Common myeloid progenitor, CD34-positive (primary cell): ENCODE measurements around the gene TCF15.

Experiments
- CTCF ChIA-PET: fragments of 350-600 bp; sonication (Branson Sonifier 250); formaldehyde crosslinking; loops from one replicate; lab custom pipeline; 2021; ENCODE audit warnings: antibody characterized with exemption; lab: Charles Lee
- POLR2A ChIA-PET: fragments of 350-600 bp; sonication (Branson Sonifier 250); formaldehyde crosslinking; loops from one replicate; lab custom pipeline; 2021; ENCODE audit warnings: antibody characterized with exemption; lab: Charles Lee
- DNase-seq, 3 donors: peaks; one replicate each; pipeline versions ENCODE4 v3.0.0 to v3.0.0-alpha.2; 2013
- H3K27ac ChIP-seq, 2 experiments: 1 replicate in 1 of 2; 2 replicates in 1 of 2; pipeline ENCODE4 v1.7.0; 2013; ENCODE audit warnings: inconsistent platforms in 2 of 2, low read length in 2 of 2, mild to moderate bottlenecking in 2 of 2, low read depth in 1 of 2, moderate library complexity in 1 of 2; ENCODE audit not compliant: severe bottlenecking in 2 of 2, insufficient read depth in 1 of 2, poor library complexity in 1 of 2
- H3K27me3 ChIP-seq, 5 experiments: replicated peaks in 2 of 5; 1 replicate in 3 of 5; 2 replicates in 2 of 5; pipeline versions ENCODE4 v1.6.1 to v1.7.0; 2013; ENCODE audit warnings: low read length in 4 of 5, mild to moderate bottlenecking in 2 of 5, moderate library complexity in 2 of 5, inconsistent platforms in 1 of 5; ENCODE audit not compliant: insufficient read depth in 5 of 5, control insufficient read depth in 4 of 5
- H3K36me3 ChIP-seq, 4 experiments: 1 replicate in 2 of 4; 2 replicates in 2 of 4; pipeline versions ENCODE4 v1.6.1 to v1.7.0; 2013; ENCODE audit warnings: low read length in 3 of 4, control low read depth in 1 of 4, mild to moderate bottlenecking in 1 of 4; ENCODE audit not compliant: control insufficient read depth in 4 of 4, insufficient read depth in 4 of 4
- H3K4me1 ChIP-seq, 4 experiments: 1 replicate in 3 of 4; 2 replicates in 1 of 4; pipeline versions ENCODE4 v1.6.1 to v1.7.1; 2013; ENCODE audit warnings: low read length in 3 of 4, mild to moderate bottlenecking in 3 of 4, control low read depth in 1 of 4, inconsistent platforms in 1 of 4, moderate library complexity in 1 of 4; ENCODE audit not compliant: control insufficient read depth in 4 of 4, insufficient read depth in 4 of 4; ENCODE audit errors: control extremely low read depth in 1 of 4
- H3K4me3 ChIP-seq, 7 experiments: 1 replicate in 4 of 7; 2 replicates in 3 of 7; pipeline versions ENCODE4 v1.5.1 to v1.7.0; 2013; ENCODE audit warnings: mild to moderate bottlenecking in 7 of 7, low read length in 6 of 7, moderate library complexity in 6 of 7, inconsistent platforms in 2 of 7, low read depth in 2 of 7, control low read depth in 1 of 7; ENCODE audit not compliant: insufficient read depth in 4 of 7, control insufficient read depth in 1 of 7; ENCODE audit errors: extremely low read depth in 1 of 7
- H3K9me3 ChIP-seq, 5 experiments: 1 replicate in 4 of 5; 2 replicates in 1 of 5; pipeline versions ENCODE4 v1.6.1 to v1.7.1; 2013; ENCODE audit warnings: low read length in 4 of 5, mild to moderate bottlenecking in 2 of 5, inconsistent platforms in 1 of 5, low read depth in 1 of 5, moderate library complexity in 1 of 5; ENCODE audit not compliant: control insufficient read depth in 4 of 5, insufficient read depth in 2 of 5; ENCODE audit errors: control extremely low read depth in 1 of 5
- WGBS: methylation state at CpG from one replicate; pipeline ENCODE4 v1.1.5; 2013; ENCODE audit not compliant: insufficient coverage; 5-methylcytosine and 5-hydroxymethylcytosine counted together

The TCF15 gene

DNA sequence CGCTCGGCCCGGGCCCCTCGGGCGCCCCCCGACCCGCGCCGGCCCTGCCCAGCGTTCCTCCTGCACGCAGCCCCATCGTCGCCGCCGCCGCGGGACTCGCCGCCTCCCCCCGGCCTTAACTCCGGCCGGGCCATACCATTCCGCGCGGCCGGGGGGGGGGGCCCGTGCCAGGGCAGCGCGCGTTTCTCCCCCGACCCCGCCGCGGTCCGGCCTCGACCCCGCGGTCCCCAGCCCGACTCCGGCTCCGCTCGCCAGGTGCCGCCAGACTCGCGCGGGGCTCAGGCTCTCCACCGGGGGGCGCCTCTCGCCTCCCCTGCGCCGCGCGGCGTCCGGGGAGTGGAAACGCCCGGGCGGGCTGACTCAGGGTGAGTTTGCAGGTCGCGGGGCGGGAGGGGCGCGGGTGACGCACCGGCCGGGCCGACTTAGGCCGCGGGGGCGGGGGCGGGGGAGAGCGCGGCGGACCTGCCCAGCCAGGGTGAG is 43.0 kb upstream of the TCF15 start, which contains the start of gene SRXN1:
SRXN1 (minus strand) TSS at position 91 of the 480 bp plus-strand sequence; CDS start at position 76, 15 bp downstream.
- peak within 1 kb of the TSS in 1 of 2 experiments; percentile 66 for H3K27ac ChIP-seq
- 0% methylated on average over 41 of the region's 74 CpGs for WGBS
- H3K36me3 ChIP-seq: peaks cover 0 to 23% (median 9%) of the 10 kb centered on the region in 4 experiments
- peak within 1 kb of the TSS; percentile 43 to 76 (median 64) for H3K4me3 ChIP-seq
- DNase-seq: peak; percentile 93 to 97 (median 95)
- no peaks in the 10 kb centered on the region for H3K27me3 ChIP-seq
- H3K9me3 ChIP-seq: no peaks in the 10 kb centered on the region
- ChIA-PET CTCF (interaction anchor here (1.3 to 10.9 kb wide), 2 partner anchors 12 to 91 kb away, joined by 3 to 146 read pairs; no protein-coding TSS in a partner anchor), POLR2A (no interaction called here)
- H3K4me1 ChIP-seq: peaks cover 9 to 27% (median 23%) of the 10 kb centered on the region in 4 experiments

DNA sequence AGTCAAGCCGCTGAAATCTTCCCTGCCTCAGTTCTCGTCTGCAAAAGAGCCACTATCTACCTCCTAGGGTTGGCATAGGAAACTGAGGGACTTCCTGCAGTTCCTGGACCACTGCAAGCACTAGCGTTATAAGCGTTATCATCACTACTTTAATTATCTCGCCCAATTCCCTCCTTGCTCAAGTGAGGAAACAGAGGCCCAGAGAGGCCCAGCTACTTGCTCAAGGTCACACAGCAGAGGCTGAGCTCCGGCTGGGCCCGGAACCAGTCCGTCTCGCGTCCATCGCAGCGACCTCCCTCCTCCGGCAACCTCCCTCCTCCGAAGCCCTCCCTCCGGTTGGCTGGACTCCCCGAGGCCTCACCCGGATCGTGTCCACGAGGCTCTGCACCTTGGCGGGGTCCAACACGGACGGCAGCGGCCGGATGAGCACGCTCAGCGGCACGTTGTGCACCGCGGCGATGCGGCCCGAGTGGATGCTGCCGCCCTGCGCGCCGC is 42.6 kb upstream of the TCF15 start:
- ChIA-PET POLR2A (interaction anchor here (0.6 kb wide), 1 partner anchor 115 kb away, joined by 4 read pairs; no protein-coding TSS in a partner anchor), CTCF (interaction anchor here (1.3 to 10.9 kb wide), 2 partner anchors 12 to 90 kb away, joined by 3 to 146 read pairs; no protein-coding TSS in a partner anchor)
- Histone ChIP-seq H3K27me3 (no peaks in the 10 kb centered on the region), H3K36me3 (peaks cover 0 to 28% (median 12%) of the 10 kb centered on the region in 4 experiments), H3K4me1 (peaks cover 9 to 27% (median 23%) of the 10 kb centered on the region in 4 experiments), H3K27ac (peak overlapping the region in 1 of 2 experiments; percentile 58), H3K4me3 (peak overlapping the region; percentile 43 to 76 (median 64)), H3K9me3 (no peaks in the 10 kb centered on the region)
- DNase-seq: no peak
- WGBS: 3% methylated on average over 32 of the region's 36 CpGs

DNA sequence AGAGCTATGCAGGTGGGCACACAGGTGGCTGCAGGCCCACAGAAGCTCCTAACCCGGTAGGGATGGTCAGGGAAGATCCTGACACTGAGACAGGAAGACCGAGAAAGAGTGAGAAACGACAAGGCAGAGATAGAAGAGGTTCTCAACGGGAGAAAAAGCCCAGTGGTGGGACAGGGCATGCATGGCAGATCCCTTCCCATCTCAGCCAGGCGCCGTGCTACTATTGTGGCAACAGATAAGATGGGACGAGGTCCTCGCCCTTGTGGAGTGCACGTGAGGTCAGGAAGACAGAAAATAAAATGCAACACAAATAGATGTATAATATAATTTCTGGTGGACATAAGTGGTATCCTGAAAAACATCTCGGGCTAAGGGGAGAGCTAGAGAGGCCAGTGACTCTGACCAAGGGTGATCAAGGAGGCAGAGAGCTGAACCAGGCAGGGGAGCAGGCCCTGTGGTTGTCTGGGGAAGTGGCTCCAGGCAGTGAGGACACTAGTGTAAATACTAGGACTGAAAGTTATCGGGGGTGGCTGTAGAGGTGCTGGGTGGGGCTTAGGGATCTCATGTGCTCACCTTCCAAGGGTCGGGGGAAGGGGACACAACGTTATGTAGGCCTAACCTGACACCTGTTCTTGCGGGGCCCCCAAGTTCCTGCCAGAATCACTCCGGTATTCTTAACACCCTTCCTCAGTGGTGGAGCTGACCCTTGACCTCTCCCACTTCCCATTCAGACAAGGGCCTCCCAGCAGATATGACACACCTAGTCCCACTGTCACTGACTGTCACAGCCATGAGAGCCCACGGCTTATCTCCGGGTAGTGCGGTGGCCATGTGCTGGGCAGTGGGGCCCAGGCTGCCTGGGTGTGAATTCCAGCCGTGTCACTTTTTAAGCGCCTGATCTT is 41.9 kb upstream of the TCF15 start:
- CTCF ChIA-PET: interaction anchor here (0.8 to 10.9 kb wide), 6 partner anchors 13 to 89 kb away, joined by 3 to 146 read pairs (median 4); no protein-coding TSS in a partner anchor
- peak in 1 of 3 donors; percentile 40 for DNase-seq
- Histone ChIP-seq H3K27ac (peak overlapping the region in 1 of 2 experiments; percentile 58), H3K27me3 (no peaks in the 10 kb centered on the region), H3K9me3 (peaks cover 0 to 1% (median 0%) of the 10 kb centered on the region in 5 experiments), H3K4me3 (peak overlapping the region in 6 of 7 experiments; percentile 43 to 76 (median 66)), H3K4me1 (peaks cover 9 to 23% (median 23%) of the 10 kb centered on the region in 4 experiments), H3K36me3 (peaks cover 0 to 35% (median 15%) of the 10 kb centered on the region in 4 experiments)
- POLR2A ChIA-PET: interaction anchor here (0.6 kb wide), 1 partner anchor 114 kb away, joined by 4 read pairs; no protein-coding TSS in a partner anchor
- 64% methylated on average over 17 of the region's 20 CpGs for WGBS

DNA sequence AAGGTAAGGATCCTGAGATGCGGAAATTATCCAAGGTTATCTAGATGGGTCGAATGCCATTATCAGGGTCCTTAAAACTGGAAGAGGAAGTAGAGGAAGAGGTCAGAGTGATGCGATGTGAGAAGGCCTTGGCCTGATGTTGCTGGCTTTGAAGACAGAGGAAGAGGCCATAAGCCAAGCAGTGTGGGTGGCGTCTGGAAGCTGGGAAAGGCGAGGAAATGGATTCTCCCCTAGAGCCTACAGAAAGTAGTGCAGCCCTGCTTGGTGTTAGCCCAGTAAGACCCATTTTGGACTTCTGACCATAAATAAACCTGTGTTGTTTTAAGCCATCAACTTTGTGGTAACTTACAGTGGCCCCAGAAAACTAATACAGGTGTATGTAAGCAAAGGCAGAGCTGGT is 40.8 kb upstream of the TCF15 start:
- H3K36me3 ChIP-seq: peaks cover 0 to 36% (median 16%) of the 10 kb centered on the region in 4 experiments
- H3K4me3 ChIP-seq: no peak overlapping the region
- H3K4me1 ChIP-seq: peaks cover 9 to 23% (median 23%) of the 10 kb centered on the region in 4 experiments
- DNase-seq: no peak
- no peaks in the 10 kb centered on the region for H3K27me3 ChIP-seq
- H3K27ac ChIP-seq: no peak overlapping the region
- WGBS: 96% methylated on average over 5 of the region's 5 CpGs
- H3K9me3 ChIP-seq: peaks cover 0 to 1% (median 0%) of the 10 kb centered on the region in 5 experiments
- POLR2A ChIA-PET: no interaction called here
- CTCF ChIA-PET: interaction anchor here (0.8 to 10.9 kb wide), 5 partner anchors 14 to 90 kb away, joined by 3 to 146 read pairs (median 3); no protein-coding TSS in a partner anchor

DNA sequence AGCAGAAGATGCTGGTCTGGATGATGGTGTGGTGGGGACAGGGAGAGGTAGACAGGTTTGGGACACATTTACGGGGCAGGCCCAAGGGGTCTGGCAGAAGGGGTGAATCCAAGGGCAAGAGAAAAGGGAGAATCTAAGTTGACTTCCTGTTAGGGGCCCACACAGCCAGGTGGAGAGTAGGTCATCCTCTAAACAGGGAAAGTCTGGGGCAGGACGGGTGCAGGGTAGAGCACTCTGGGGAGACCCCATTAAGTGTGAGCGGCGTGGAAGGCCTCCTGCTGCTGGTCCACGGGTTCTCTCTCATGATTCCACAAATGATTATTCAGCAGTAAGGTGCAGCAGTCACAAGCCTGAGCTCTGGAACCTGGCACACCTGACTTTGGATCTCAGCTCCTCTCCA is 40.2 kb upstream of the TCF15 start:
- DNase-seq: no peak
- no peak overlapping the region for H3K4me3 ChIP-seq
- WGBS: 96% methylated on average over 5 of the region's 5 CpGs
- peaks cover 0 to 36% (median 16%) of the 10 kb centered on the region in 4 experiments for H3K36me3 ChIP-seq
- no peaks in the 10 kb centered on the region for H3K27me3 ChIP-seq
- peaks cover 0 to 1% (median 0%) of the 10 kb centered on the region in 5 experiments for H3K9me3 ChIP-seq
- H3K27ac ChIP-seq: no peak overlapping the region
- ChIA-PET POLR2A (no interaction called here), CTCF (interaction anchor here (0.8 to 10.9 kb wide), 4 partner anchors 15 to 87 kb away, joined by 3 to 146 read pairs (median 3); no protein-coding TSS in a partner anchor)
- peaks cover 9 to 26% (median 26%) of the 10 kb centered on the region in 4 experiments for H3K4me1 ChIP-seq

DNA sequence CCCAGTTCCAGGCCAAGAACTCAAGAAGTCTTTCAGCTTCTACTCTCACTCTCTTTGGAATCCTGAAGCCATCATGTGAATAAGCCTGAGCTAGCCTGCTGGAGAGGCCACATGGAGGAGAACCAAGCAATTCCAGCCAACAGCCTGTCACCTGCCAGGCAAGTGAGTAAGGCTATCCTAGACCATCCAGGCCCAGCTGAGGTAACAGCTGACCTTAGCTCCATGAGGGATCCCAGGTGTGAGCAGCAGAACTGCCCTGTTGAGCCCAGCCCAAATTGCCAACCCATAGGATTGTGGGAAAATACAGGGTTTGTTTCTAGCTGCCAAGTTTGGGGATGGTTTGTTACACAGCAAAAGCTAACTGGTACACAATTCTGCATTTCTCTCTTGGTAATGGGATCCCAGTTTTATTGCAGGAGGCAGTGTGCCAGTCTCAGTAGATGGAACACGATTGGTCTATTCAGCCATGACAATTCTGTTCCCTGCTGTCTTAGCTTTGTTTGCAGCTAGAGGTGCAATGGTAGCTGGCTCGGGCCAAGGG is 37.4 kb upstream of the TCF15 start:
- Histone ChIP-seq H3K4me3 (no peak overlapping the region), H3K27ac (no peak overlapping the region), H3K27me3 (peaks cover 0 to 5% (median 0%) of the 10 kb centered on the region in 5 experiments), H3K36me3 (peaks cover 0 to 36% (median 16%) of the 10 kb centered on the region in 4 experiments), H3K9me3 (peaks cover 0 to 1% (median 0%) of the 10 kb centered on the region in 5 experiments), H3K4me1 (peaks cover 1 to 17% (median 14%) of the 10 kb centered on the region in 4 experiments)
- CTCF ChIA-PET: interaction anchor here (1.0 to 10.9 kb wide), 15 partner anchors 9 to 93 kb away, joined by 3 to 146 read pairs (median 4); partner anchors contain the start of gene TCF15
- WGBS: 100% methylated on average over 1 of the region's 2 CpGs
- DNase-seq: no peak
- POLR2A ChIA-PET: no interaction called here
